ENCODE results near the gene FAM89A.
A peak's percentile ranks its signal among the peaks of the same experiment; 100 is the strongest.

The FAM89A gene

DNA sequence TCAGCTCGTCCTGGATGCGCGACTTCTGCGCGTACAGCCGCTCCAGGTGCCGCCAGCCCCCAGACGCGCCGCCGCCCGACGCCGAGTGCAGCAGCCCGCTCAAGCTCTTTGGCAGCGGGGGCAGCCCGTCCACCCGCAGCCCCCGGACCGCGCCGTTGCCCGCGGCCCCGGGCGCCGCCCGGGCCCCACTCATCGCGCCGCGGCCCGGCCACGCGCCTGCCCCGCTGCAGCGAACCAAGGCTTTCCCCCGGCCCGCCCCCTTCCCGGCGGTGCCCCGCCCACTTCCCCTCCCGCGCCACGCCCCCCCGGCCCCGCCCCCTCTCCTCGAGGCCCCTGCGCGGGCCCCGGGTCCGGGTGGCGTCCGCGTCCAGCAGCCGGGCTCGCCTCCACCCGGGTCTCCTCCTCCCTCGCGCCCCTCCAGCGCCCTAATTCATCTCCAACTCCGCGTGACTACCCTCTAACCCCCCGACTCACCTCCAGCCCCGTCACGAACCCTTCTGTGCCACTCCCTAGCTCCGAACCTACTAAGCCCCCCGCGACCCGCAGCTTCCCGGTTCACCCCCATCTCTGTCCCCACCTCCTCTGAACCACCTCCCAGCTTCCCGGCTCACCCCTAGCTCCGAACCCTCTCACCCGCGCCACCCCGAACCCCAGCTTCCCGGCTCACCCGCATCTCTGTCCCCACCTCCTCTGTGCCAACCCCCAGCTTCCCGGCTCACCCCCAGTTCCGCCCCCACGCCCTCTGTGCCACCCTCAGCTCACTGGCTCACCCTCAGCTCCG, at the start of gene FAM89A:
TSS of gene FAM89A (minus strand) at position 236 of the 781 bp plus-strand sequence. CDS start at position 193, 43 bp downstream.
- peak; percentile 41 for DNase-seq

DNA sequence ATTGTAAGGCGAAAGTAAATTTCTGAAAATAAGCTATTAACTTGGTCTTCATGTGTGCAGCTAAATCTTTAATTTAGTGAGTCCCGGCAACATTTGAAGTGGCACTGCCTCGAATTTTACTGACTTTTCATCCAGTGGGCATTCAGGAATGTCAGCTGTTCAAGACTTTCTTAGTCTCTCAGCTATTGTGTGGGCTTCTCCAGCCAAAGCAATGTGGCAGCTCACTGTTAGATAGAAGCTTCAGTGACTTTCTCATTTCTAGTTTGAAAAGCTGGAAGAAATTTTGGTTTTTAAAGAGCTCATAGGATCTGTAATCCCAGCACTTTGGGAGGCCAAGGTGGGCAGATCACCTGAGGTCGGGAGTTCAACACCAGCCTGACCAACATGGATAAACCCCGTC, 44.3 kb upstream of the FAM89A start:
- no peak for DNase-seq

DNA sequence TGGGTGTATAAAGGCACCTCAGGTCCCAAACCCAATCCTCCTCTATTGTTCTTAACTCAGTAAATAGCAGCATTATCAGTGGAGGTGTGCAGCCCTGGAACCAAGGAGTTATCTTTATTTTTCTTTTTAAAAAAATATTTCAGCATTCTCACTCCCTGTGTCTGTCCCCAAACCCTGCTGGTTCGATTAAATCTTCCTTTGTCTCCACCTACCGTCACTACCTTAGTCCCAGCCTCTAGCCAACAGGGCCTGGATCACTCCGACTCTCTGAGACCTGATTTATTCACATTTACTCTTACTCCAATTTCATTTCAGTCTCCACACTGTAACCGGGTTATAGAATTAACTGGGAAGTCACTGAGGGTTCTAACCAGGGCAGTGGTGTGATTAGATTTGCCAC, 39.1 kb upstream of the FAM89A start:
- no peak for DNase-seq

DNA sequence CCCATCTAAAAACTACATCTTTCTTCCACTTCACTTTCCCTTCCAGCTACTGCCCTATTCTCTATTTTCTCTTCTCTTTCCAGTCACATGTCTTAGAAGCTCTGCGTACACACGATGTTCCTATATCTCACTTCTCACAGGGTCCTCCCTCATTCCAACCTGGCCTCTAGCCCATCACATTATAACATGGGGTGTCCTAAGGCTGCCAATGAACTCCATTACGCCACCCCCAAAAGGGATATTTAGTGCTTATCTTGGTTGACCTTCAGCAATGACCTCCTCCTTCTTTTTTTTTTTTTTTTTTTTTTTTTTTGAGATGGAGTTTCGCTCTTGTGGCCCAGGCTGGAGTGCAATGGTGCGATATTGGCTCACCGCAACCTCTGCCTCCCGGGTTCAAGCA, 38.2 kb upstream of the FAM89A start:
- no peak for DNase-seq

DNA sequence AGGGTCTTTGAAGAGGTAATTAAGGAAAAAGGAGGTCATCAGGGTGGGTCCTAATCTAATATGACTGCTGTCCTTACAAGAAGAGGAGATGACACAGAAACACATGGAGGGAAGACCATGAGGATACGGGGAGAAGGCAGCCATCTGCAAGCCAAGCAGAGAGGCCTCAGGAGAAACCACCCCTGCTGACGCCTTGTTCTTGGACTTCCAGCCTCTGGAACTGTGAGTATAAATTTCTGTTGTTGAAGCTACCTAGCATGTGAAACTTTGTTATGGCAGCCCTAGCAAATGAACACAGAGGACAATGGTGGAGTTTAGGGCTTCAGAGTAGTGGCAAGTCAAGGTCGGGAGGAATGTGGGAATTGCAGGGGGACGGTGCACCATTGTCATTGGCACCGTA, 36.7 kb upstream of the FAM89A start:
- DNase-seq, result no peak

DNA sequence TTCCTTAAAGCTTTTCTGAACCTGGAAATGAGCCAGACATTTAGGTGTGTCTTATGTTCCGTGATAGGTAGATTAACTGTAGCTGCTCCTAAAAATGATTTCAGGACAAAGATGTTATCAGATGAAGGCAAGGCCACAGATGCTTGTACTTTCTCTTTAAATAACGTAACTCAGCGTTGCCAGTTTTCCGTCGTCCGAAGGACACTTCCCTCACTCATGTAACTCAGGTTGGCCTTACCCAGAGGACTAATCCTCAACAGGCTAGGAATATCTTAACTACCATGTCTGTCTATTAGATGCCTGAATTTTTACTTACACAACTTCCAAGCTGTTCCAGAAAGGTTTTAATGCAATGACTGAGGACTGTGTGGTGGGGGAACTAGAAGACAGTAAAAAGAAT, 35.4 kb upstream of the FAM89A start:
- DNase-seq, result no peak

DNA sequence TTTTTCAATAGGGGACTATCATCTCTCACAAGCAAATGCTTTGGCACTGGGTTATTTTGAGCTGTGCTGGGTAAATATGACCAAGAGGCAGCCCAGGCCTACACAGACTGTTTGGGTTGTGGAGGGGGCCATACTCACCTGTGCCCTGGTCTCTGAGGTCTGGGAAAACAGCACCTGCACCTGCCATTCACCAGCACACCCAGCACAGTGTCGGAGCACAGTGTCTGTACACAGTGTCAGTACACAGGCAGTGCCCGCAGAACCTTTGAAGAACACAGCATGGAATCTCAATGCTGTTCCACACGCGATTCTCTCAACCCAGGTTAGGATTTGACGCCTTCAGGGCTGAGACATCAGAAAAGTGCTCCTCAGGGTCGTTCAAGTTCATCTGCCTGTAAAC, 35.0 kb upstream of the FAM89A start:
- no peak for DNase-seq

DNA sequence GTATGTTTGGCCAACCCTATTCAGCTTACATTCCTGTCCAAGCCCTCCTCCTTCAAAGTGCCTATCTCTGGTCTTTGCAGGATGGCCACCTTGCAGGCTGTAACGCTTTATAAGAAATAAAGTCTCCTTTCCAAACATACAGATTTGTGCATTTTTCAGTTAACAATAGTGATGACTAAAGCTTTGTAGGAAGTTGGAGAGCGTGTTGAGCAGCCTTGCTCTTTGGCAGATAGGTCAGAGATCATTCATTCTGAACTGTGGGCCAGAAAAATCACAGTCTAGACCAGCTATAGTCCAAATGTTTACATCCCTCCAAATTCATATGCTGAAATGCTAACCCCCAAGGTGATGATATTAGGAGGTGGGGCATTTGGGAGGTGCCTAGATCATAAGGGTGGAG, 34.0 kb upstream of the FAM89A start:
- no peak for DNase-seq

DNA sequence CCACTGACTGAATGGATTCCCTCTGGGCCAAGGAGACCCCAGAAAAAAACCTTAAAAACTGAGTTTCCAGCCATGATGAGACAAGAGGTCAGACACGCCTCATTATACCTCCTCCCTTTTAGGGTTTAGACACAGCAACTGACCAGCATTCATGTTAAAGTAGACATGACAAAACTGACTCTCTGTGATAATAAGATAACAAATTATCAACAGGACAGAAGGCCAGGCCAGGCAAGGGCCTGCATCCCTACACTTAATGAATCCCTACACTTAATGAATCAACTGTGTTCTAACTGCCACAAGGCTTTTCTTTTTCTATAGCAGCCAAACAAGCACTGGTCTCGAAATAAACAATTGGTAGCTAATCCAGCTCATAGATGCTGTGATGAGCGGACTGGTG, 33.3 kb upstream of the FAM89A start:
- DNase-seq, result no peak

DNA sequence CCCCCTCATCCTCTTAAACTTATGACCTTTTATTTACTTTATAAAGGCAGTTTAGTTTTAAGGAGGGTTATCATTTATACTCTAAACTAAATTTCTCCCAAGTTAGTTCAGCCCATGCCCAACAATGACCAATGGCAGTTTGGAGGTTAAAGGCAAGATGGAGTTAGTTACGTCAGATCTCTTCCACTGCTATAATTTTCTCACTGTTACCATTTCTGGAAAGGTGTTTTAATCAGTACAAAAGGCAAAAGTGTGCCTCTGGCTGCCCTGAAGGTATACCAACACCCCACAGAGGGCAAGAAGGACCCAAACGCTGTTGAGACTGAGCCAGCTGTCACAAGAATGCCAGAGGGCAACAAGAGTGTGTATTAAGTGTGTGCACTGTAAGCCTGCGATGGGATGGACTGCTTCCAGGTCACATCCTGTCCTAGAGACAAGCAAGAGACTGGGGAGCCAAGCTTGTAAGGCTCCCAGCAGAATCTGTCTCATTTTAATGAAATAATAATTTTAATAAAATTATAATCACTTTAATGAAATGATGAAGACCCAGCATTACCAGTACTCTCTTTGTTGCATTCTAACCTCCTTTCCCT, 32.5 kb upstream of the FAM89A start:
- no peak for DNase-seq

DNA sequence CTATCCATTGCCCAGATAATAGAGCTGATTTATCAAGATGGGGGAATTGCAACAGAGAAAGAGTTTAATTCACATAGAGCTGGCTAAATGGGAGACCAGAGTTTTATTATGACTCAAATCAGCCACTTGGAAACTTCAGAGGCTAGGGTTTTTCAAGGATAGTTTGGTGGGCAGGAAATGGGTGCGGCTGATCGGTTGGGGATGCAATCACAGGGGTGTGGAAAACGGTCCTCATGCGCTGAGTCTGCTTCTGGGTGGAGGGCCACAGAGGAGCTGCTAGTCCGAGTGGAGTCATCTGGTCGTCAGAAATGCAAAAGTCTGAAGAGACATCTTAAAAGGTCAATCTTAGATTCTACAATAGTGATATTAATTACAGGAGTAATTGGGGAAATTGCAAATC, 32.0 kb upstream of the FAM89A start:
- no peak for DNase-seq

DNA sequence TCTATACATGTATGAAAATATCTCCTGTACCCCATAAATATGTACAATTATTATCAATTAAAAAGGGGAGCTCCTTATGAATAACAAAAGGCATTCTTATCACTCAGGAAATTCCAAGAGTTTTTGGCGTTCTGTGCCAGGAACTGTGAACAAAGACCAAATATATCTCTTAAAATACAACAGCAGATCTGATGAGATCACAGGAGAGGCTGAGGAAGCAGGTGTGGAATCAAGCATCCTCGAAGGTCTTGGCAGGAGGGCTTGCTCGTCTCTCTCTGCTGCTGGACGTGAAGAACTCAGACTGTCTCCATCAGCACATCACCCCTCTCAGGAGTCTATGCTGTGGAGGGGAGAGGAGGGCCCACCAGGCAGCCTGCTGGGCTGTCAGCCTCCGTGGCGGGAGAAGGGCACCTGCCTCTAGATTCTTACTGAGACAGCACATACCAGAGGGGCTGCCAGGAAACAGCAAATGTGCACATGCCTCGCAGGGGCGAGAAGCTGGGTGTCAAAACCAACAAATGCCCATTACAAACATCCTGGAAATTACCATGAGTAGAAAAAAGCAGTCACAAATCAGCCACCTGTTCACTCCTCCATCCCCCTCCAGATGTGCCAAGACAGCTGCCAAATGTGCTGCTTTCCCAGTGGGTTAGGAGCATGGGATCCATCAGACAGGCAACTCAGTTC, 30.8 kb upstream of the FAM89A start:
- no peak for DNase-seq

DNA sequence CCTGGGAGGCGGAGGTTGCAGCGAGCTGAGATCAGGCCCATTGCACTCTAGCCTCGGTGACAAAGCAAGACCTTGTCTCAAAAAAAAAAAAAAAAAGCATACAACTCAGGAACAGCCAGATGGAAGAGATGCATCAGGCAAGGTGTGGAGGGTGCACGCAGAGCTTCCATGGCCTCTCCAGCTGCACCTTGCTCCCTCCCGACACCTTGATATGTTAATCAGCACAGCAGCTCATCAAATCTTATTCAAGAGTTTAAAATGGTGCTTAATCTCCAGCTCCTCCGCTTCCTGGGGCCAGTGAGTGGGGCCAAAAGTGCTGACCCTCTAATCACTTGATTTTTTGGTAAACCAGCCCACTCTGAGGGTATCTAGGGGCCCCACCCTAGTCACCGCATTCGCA, 29.3 kb upstream of the FAM89A start:
- no peak for DNase-seq

DNA sequence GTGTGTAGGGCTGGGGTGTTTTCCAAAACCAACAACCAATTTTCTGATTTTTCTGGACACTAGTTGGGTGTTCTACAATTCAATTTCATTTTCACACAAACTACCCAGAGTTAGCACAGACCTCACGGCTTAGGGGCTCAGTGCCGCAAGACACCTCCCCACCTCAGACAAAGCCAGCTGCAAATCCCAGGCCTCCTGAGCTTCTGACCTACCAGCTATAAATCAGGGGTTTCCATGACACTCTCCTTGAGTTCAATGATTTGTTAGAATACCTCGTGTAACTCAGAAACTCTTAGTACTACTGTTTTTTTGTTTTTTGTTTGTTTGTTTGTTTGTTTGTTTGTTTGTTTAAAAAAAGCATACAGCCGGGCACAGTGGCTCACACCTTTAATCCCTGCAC, 28.7 kb upstream of the FAM89A start:
- no peak for DNase-seq

DNA sequence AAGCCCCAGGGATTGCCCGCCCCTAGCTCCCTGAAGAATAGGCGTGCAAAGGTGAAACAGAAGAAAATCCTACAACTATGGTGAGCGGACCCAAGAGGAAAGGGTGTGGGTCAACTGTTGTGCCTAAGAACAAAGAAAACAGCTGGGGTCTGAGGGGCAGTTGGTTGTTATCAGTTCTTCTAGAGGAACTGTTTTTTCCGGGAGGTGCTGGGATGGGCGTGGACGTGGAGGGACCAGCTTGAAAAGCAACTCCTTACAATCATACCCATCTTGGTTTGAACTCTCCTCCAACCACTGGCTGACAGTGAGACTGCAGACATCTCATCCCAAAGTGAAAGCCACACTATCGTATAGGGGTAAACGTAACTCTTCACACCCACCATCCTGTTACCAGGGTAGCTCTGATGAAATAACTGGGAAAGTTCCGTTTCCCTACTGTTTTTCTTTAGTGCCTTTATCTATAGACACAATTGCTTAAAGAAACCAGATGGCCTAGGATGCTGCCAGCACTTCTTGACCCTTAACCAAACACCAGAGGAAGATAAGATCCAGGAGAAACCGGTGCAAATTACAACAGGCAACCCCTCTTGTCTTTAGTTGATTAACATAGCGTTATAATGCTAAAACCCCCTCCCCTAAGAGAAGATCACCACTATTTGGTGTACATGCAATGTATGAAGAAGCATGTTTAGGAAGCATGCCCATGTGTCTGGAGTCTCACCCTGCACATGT, 25.6 kb upstream of the FAM89A start:
- DNase-seq, result no peak

DNA sequence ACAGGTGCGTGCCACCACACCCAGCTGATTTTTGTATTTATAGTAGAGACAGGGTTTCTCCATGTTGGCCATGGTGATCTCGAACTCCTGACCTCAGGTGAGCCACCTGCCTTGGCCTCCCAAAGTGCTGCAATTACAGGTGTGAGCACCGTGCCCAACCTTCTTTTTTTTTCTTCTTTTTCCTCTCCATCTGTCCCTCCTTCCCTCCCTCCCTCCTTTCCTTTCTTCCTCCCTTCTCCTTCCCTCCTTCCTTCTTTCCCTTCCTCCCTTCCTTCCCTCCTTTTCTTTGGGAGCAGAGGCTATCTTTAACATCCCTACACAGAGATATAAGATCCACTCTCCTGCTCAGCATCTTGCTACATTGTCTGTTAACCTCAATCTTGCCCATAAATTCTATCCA, 24.4 kb upstream of the FAM89A start:
- no peak for DNase-seq

DNA sequence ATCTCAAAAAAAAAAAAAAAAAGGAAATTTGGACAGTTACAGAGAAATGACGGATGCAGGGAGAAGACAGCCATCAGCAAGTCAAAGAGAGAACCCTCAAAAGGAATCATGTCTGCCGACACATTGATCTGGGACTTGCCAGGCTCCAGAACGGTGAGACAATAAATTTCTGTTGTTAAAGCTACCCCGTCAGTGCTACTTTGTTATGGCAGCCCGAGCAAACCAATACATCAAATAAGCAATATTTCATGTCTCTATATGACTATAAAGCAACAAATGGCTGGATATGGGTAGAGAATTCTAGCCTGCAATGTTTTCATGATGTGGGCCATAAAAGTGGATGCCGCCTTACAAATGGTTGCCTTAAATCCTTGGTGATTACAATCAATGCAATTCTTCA, 23.3 kb upstream of the FAM89A start:
- DNase-seq, result no peak

DNA sequence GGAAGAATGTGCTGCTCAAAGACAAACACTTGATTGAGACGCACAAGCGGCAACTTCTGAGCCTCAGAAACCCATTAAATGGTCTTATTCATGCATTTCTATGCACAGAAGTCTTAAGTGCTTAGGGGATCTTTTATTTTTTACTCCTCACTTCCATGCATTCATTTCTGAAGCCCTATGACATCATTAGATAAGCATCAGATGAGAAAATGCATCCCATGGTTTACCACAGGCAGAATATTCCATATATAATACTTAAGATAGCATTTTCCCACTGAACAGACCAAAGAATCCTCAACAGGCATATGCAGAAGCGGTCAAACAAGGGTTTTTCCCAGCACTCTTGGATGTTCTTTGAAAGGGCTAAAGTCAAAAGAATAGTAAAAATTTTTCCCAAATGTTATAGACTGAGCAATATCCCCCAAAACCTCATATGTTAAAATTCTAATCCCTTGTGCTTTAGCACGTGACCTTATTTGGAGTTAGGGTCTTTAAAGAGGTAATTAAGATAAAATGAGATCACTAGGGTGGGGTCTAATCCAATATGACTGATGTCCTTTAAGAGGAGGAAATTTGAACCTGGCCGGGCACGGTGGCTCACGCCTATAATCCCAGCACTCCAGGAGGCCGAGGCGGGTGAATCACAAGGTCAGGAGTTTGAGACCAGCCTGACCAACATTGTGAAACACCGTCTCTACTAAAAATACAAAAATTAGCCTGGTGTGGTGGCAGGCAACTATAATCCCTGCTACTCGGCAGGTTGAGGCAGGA, 22.6 kb upstream of the FAM89A start:
- DNase-seq, result no peak

DNA sequence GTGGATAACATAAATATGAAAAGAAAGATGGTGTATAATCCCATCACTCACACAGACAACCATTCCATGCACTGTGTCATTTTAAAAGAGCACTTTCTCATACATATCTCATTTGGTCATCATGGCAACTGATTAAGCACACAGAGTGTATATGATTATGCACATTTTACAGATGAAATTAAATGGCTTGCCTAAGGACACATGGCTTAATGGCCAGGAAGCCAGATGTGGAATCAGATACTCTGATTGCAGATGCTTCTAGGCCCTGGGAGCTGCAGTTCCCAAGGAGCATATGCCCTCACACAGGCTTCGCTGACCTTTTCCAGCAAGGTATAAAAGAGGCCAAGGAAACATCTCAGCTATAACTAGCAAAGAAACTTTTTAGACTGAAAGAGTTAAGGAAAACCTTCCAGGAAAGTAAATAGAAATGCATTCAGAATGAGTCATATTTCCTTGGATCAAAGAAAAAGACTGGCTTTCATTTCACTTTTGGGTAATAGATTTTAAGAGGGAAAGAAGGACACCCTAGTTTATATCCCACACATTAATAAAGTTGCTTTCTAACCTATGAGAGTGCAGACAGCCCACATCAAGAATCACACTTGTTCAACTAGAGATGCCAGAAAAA, 19.6 kb upstream of the FAM89A start:
- DNase-seq, result no peak

DNA sequence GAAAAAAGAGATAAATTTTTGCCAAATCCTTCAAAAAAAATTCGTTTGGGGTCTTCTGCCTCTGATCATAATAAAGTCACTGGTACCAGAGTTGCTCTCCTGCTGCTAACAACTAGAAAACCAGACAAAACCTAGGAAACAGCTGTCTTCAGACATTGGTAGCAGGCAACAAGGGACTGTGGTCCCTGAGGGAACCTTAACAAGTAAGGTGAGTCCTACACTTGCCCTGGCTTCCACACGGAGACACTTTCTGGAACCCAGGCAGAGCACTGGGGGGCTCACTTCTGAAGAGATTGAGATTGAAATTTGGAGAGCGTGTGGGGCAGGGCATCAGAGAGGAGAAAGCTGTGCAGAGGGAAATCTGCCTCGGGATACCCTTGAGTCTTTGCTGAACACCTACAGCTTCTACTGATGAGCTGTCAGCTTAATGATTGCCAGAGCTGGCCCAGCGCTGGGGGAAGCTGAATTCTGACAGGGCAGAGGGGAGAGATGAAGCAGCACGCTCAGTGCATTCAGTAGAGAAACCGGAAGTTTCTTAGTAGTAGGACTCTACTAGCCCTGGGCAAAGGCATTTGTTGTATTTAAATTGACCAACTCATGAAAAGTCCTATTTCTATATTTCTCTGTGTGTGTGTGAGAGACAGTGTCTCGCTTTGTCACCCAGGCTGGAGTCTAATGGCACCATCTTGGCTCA, 18.5 kb upstream of the FAM89A start:
- no peak for DNase-seq

DNA sequence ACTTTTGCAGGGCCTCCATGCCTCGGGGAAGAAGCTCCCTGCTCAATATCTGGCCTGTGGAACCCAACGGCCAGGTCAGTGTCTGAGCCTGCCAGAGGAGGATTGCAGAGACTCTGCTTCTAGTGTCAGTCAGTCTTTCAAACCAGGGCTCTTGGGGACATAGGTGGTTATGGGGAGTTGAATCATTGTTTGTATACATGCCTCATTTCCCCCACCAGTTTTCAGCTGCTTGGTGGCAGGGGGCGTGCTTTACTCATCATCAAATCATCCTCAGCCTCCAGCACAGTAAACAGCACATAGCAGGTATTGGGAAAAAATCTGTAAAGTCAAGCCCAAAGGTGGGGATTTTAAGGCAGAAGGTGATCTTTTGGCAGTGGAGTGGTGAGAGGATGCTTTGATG, 17.4 kb upstream of the FAM89A start:
- DNase-seq, result no peak

DNA sequence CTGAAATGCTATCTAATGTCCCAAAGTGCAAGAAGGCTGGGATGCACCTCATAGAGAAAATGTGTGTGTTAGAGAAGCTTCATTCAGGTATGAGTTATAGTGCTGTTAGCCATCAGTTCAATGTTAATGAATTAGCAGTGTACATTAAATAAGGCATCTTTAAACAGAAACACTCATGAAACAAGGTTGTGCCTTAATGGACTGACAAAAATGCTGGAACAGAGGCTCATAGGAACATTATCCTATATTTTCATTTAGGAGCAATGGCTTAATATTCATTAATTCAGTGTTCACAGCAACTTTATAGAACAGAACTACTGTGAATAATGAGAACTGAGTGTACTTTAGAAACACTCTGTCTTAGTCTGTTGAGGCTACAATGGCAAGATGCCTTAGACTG, 15.2 kb upstream of the FAM89A start:
- DNase-seq, result no peak
